ENCODE results near the gene GLP1R.

GLP1R gene

DNA sequence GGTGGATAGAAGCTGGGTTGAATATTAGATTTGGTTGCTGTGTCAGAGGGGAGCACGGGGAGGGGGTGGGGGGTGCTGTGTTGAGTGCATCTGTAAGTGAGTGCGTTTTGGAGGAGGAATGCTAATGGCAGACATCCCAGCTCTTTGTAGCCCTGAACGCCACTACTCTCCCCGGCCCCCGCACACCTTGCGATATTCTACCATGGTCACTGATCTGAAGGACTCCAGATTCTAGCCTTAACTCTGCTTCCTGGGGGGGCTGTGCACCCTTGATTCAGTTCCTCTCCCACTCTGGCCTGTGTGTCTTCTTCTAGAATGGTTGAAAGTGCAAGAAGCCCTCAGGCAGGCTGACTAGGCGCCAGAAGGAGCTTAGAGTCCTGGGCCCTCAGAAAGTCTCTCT is 7.1 kb downstream of the GLP1R start:
- Histone ChIP-seq H3K27me3 (ENCODE audit: control insufficient read depth in 1 of 2, insufficient read depth in 2 of 2, low read length in 2 of 2) (peaks cover 8 to 10% of the 10 kb centered on the region in 2 donors), H3K4me1 (ENCODE audit: control insufficient read depth, insufficient read depth, low read length) (no peaks in the 10 kb centered on the region)

DNA sequence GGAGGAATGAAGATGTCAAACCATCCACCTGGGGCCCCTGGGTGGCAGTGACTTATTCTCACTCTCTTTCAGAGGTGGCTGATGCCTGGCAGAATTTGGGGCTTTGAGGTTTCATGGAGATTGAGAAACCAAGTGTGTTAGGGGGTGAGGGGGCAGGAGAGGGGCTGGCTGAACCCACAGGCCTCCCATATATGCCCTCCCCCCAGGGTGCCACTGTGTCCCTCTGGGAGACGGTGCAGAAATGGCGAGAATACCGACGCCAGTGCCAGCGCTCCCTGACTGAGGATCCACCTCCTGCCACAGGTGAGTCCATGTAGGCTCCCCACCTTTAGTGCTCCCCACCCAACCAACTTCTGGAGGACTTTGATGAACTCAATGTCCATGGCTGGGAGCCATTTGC is 7.6 kb downstream of the GLP1R start:
- Histone ChIP-seq H3K36me3 (ENCODE audit: control insufficient read depth in 2 of 2, insufficient read depth in 2 of 2, low read length in 2 of 2) (no peaks in the 10 kb centered on the region), H3K27me3 (ENCODE audit: control insufficient read depth in 1 of 2, insufficient read depth in 2 of 2, low read length in 2 of 2) (peaks cover 6 to 10% of the 10 kb centered on the region in 2 donors), H3K4me3 (ENCODE audit: low read length in 2 of 2) (no peak overlapping the region), H3K9ac (ENCODE audit: low read length in 2 of 2) (no peak overlapping the region), H3K27ac (ENCODE audit: low read length) (no peak overlapping the region), H3K9me3 (ENCODE audit: control insufficient read depth in 2 of 2, low read length in 2 of 2) (no peaks in the 10 kb centered on the region), H3K4me1 (ENCODE audit: control insufficient read depth, insufficient read depth, low read length) (no peaks in the 10 kb centered on the region)

More for the DNA sequence above, 7.1 kb downstream of the GLP1R start:
- Histone ChIP-seq H3K9ac (ENCODE audit: low read length in 2 of 2) (no peak overlapping the region), H3K27ac (ENCODE audit: low read length) (no peak overlapping the region), H3K9me3 (ENCODE audit: control insufficient read depth in 2 of 2, low read length in 2 of 2) (no peaks in the 10 kb centered on the region), H3K4me3 (ENCODE audit: low read length in 2 of 2) (no peak overlapping the region), H3K36me3 (ENCODE audit: control insufficient read depth in 2 of 2, insufficient read depth in 2 of 2, low read length in 2 of 2) (no peaks in the 10 kb centered on the region)

DNA sequence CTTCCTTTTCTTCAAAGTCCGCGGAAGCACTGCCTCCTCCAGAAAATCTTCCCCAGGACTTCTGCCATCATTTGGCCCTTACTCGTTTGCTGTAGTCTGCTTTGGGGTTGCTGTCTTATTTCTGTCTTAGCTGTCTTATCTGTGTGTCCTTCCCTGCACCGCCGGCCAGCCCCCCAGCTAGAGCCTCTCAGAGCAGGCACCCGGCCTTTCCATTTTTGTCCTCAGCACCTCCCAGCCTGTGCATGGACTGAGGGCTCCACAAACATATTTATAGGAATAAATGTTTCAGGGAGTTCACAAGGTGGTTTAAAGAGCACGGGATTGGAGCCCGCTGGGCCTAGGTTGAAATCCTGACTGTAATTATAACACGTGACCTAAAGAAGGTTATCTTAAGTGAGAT is 8.1 kb downstream of the GLP1R start:
- Histone ChIP-seq H3K27ac (ENCODE audit: low read length) (no peak overlapping the region), H3K4me1 (ENCODE audit: control insufficient read depth, insufficient read depth, low read length) (no peaks in the 10 kb centered on the region), H3K9ac (ENCODE audit: low read length in 2 of 2) (no peak overlapping the region), H3K9me3 (ENCODE audit: control insufficient read depth in 2 of 2, low read length in 2 of 2) (no peaks in the 10 kb centered on the region), H3K27me3 (ENCODE audit: control insufficient read depth in 1 of 2, insufficient read depth in 2 of 2, low read length in 2 of 2) (peaks cover 6 to 10% of the 10 kb centered on the region in 2 donors), H3K36me3 (ENCODE audit: control insufficient read depth in 2 of 2, insufficient read depth in 2 of 2, low read length in 2 of 2) (no peaks in the 10 kb centered on the region), H3K4me3 (ENCODE audit: low read length in 2 of 2) (no peak overlapping the region)

GRCh38 chr6:39057251-39058155 is 8.9 kb downstream of the GLP1R start:
- Histone ChIP-seq H3K4me1 (ENCODE audit: control insufficient read depth, insufficient read depth, low read length) (no peaks in the 10 kb centered on the region), H3K27me3 (ENCODE audit: control insufficient read depth in 1 of 2, insufficient read depth in 2 of 2, low read length in 2 of 2) (peaks cover 5 to 10% of the 10 kb centered on the region in 2 donors), H3K27ac (ENCODE audit: low read length) (no peak overlapping the region), H3K36me3 (ENCODE audit: control insufficient read depth in 2 of 2, insufficient read depth in 2 of 2, low read length in 2 of 2) (no peaks in the 10 kb centered on the region), H3K4me3 (ENCODE audit: low read length in 2 of 2) (no peak overlapping the region), H3K9ac (ENCODE audit: low read length in 2 of 2) (no peak overlapping the region), H3K9me3 (ENCODE audit: control insufficient read depth in 2 of 2, low read length in 2 of 2) (no peaks in the 10 kb centered on the region)

GRCh38 chr6:39058471-39059147 is 10.0 kb downstream of the GLP1R start:
- H3K4me1 ChIP-seq (ENCODE audit: control insufficient read depth, insufficient read depth, low read length) = no peaks in the 10 kb centered on the region
- H3K9me3 ChIP-seq (ENCODE audit: control insufficient read depth in 2 of 2, low read length in 2 of 2) = no peaks in the 10 kb centered on the region
- H3K27me3 ChIP-seq (ENCODE audit: control insufficient read depth in 1 of 2, insufficient read depth in 2 of 2, low read length in 2 of 2) = peaks cover 5% of the 10 kb centered on the region in 2 donors
- H3K9ac ChIP-seq (ENCODE audit: low read length in 2 of 2) = no peak overlapping the region
- H3K27ac ChIP-seq (ENCODE audit: low read length) = no peak overlapping the region
- no peaks in the 10 kb centered on the region for H3K36me3 ChIP-seq (ENCODE audit: control insufficient read depth in 2 of 2, insufficient read depth in 2 of 2, low read length in 2 of 2)
- no peak overlapping the region for H3K4me3 ChIP-seq (ENCODE audit: low read length in 2 of 2)

DNA sequence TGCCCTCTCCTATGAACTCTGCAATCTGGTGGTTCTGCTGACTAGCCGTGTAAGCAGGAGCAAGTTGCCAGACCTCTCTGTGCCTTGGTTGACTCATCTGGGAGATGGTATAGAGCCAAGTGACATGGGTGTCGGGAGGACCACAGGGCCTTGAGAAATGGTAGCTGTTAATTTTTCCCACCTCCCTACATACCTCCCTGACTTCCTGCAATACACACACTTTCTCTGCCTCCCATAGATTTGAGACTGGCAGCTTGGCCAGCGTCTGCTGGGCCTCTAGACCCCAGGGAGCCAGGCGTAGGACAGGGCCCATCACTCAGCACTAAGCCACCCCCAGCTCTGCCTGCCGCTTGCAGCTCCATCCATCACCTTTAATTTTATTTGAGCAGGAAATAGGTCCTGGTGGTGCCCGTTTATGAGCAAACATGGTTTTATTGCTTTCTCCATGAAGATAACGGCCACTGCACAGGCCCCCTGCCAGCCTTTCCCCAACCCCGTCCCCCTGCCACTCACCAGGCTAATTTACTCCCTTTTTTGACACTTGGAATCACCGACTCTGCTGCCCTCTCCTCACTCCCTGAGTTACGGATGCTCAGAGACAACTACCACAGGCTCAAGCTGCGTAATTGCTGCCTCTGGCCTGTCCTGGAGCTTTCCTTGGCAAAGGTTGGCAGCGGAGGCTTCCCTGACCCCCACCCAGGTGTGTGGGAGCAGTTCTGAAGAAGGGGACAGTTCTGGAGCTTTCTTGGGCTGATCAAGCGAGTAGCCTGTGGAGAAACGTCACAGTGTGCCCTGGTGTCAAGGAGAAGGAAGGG is 11.1 kb downstream of the GLP1R start:
- H3K27ac ChIP-seq (ENCODE audit: low read length) = no peak overlapping the region
- H3K4me1 ChIP-seq (ENCODE audit: control insufficient read depth, insufficient read depth, low read length) = no peaks in the 10 kb centered on the region
- H3K9me3 ChIP-seq (ENCODE audit: control insufficient read depth in 2 of 2, low read length in 2 of 2) = no peaks in the 10 kb centered on the region
- H3K36me3 ChIP-seq (ENCODE audit: control insufficient read depth in 2 of 2, insufficient read depth in 2 of 2, low read length in 2 of 2) = no peaks in the 10 kb centered on the region
- no peak overlapping the region for H3K4me3 ChIP-seq (ENCODE audit: low read length in 2 of 2)
- peaks cover 5 to 6% of the 10 kb centered on the region in 2 donors for H3K27me3 ChIP-seq (ENCODE audit: control insufficient read depth in 1 of 2, insufficient read depth in 2 of 2, low read length in 2 of 2)
- no peak overlapping the region for H3K9ac ChIP-seq (ENCODE audit: low read length in 2 of 2)

DNA sequence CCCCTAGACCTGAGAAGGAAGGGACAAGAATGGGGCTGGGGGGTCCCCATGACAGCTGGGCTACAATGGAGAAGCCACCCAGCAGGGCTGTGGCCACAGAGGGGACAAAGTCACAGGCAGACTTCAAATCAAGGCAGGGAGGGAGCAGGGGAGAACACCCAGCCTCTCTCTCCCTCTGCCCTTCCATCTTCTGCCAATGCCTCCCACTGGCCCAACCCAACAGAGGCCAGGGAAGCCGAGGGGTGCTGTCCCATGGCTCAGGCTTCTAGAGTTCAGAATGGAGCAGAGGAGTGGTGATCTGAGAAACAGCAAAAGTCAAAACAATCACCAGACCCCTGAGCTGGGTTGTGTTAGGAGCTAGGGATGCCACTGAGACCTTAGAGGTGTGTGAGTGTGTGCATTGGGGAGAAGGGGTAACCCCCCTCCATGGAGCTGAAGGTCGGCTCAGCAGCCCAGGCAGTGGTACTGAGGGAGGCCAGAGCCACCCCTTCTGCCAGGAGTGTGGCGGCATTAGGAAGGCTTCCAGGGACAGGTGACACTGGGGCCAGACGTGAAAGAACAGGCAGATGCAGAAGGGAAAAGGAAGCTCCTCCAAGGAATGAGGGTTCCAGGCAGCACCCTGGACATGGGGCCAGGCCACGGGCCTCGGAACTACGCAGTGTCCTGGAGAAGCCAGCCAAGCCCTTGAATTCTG is 12.0 kb downstream of the GLP1R start:
- peaks cover 5 to 6% of the 10 kb centered on the region in 2 donors for H3K27me3 ChIP-seq (ENCODE audit: control insufficient read depth in 1 of 2, insufficient read depth in 2 of 2, low read length in 2 of 2)

GRCh38 chr6:39061182-39061581 is 12.6 kb downstream of the GLP1R start:
- H3K27me3 ChIP-seq (ENCODE audit: control insufficient read depth in 1 of 2, insufficient read depth in 2 of 2, low read length in 2 of 2) = peaks cover 5 to 6% of the 10 kb centered on the region in 2 donors
- H3K9ac ChIP-seq (ENCODE audit: low read length in 2 of 2) = no peak overlapping the region
- H3K9me3 ChIP-seq (ENCODE audit: control insufficient read depth in 2 of 2, low read length in 2 of 2) = no peaks in the 10 kb centered on the region
- no peak overlapping the region for H3K4me3 ChIP-seq (ENCODE audit: low read length in 2 of 2)
- H3K4me1 ChIP-seq (ENCODE audit: control insufficient read depth, insufficient read depth, low read length) = no peaks in the 10 kb centered on the region
- no peak overlapping the region for H3K27ac ChIP-seq (ENCODE audit: low read length)
- H3K36me3 ChIP-seq (ENCODE audit: control insufficient read depth in 2 of 2, insufficient read depth in 2 of 2, low read length in 2 of 2) = no peaks in the 10 kb centered on the region

More for the DNA sequence above, 12.0 kb downstream of the GLP1R start:
- Histone ChIP-seq H3K36me3 (ENCODE audit: control insufficient read depth in 2 of 2, insufficient read depth in 2 of 2, low read length in 2 of 2) (no peaks in the 10 kb centered on the region), H3K4me3 (ENCODE audit: low read length in 2 of 2) (no peak overlapping the region), H3K27ac (ENCODE audit: low read length) (no peak overlapping the region), H3K4me1 (ENCODE audit: control insufficient read depth, insufficient read depth, low read length) (no peaks in the 10 kb centered on the region), H3K9me3 (ENCODE audit: control insufficient read depth in 2 of 2, low read length in 2 of 2) (no peaks in the 10 kb centered on the region), H3K9ac (ENCODE audit: low read length in 2 of 2) (no peak overlapping the region)

DNA sequence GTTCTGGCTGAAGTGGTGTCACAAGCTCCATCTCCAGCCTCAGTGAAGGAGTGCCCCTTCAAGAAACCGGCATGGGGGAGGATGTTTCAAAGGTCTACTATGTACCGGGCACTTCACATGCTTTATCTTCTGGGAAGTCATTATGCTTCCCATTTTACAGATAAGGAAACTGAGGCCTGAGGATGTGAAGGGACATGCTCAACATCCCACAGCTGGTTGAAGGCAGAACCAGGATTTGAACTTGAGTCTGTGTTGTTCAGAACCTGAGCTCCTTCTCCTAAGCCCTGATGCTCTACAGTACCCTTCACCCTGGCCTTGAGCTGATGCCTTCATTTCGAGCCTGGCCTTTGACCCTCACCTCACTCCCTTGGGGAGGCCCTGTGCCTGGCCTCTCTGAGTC is 13.0 kb downstream of the GLP1R start:
- Histone ChIP-seq H3K4me3 (ENCODE audit: low read length in 2 of 2) (no peak overlapping the region), H3K27me3 (ENCODE audit: control insufficient read depth in 1 of 2, insufficient read depth in 2 of 2, low read length in 2 of 2) (peaks cover 5 to 6% of the 10 kb centered on the region in 2 donors), H3K9ac (ENCODE audit: low read length in 2 of 2) (no peak overlapping the region), H3K27ac (ENCODE audit: low read length) (no peak overlapping the region), H3K36me3 (ENCODE audit: control insufficient read depth in 2 of 2, insufficient read depth in 2 of 2, low read length in 2 of 2) (no peaks in the 10 kb centered on the region), H3K9me3 (ENCODE audit: control insufficient read depth in 2 of 2, low read length in 2 of 2) (no peaks in the 10 kb centered on the region), H3K4me1 (ENCODE audit: control insufficient read depth, insufficient read depth, low read length) (no peaks in the 10 kb centered on the region)

Measured in stomach smooth muscle (tissue), 2 donors.